Mucosa of gallbladder (tissue), 1 donor: ENCODE measurements around the gene PEMT. TPM values are rescaled to one million over a fixed set of nuclear protein-coding genes. Genes with fewer than 3 reads are reported as not detected.

Source experiments
- DNase-seq: peaks from one replicate; pipeline ENCODE4 v3.0.0-alpha.2; 2020; ENCODE audit warnings: low spot score
- total RNA-seq: library from RNA; stranded (reverse); gene quantifications from one replicate; pipeline ENCODE4 v1.2.1, GENCODE V29; 2021
- donor health status: DM: no; HTN: no; CAD: no.

The PEMT gene
- total RNA-seq, 1 donor from 2014 or later = 18.5 TPM

- DNase-seq = no peak
Observed at GRCh38 chr17:17514993-17515933, 76.2 kb downstream of the PEMT start.

- DNase-seq = no peak
Observed at GRCh38 chr17:17514361-17514992, 77.0 kb downstream of the PEMT start.

GRCh38 chr17:17513626-17514025 is 77.9 kb downstream of the PEMT start:
- DNase-seq = no peak

GRCh38 chr17:17512866-17513265 is 78.6 kb downstream of the PEMT start:
- no peak for DNase-seq

GRCh38 chr17:17511881-17512858 is 79.3 kb downstream of the PEMT start:
- no peak for DNase-seq

- no peak for DNase-seq
Observed at GRCh38 chr17:17511293-17511741, 80.2 kb downstream of the PEMT start.

GRCh38 chr17:17510456-17511292 is 80.8 kb downstream of the PEMT start:
- DNase-seq = no peak

GRCh38 chr17:17509601-17510425 is 81.7 kb downstream of the PEMT start:
- no peak for DNase-seq

- DNase-seq = no peak
Observed at GRCh38 chr17:17508646-17509591, 82.6 kb downstream of the PEMT start.

GRCh38 chr17:17508019-17508535 is 83.4 kb downstream of the PEMT start:
- no peak for DNase-seq

GRCh38 chr17:17507465-17508011 is 84.0 kb downstream of the PEMT start:
- DNase-seq = no peak

GRCh38 chr17:17506893-17507464 is 84.5 kb downstream of the PEMT start:
- DNase-seq = no peak

- DNase-seq = no peak
Observed at GRCh38 chr17:17506181-17506741, 85.2 kb downstream of the PEMT start.

- DNase-seq = no peak
Observed at GRCh38 chr17:17505610-17506171, 85.8 kb downstream of the PEMT start.

GRCh38 chr17:17505151-17505550 is 86.4 kb downstream of the PEMT start:
- no peak for DNase-seq

- no peak for DNase-seq
Observed at GRCh38 chr17:17504341-17505140, 87.0 kb downstream of the PEMT start.
